Hepatocyte (in vitro differentiated cells): Measurements from ENCODE around the gene HIPK4. TPM values are rescaled to one million over a fixed set of nuclear protein-coding genes. Genes with fewer than 3 reads are reported as not detected.
A peak's percentile ranks its signal among the peaks of the same experiment; 100 is the strongest.

Source experiments
- DNase-seq: peaks from one replicate; pipeline ENCODE4 v3.0.0-alpha.2; 2016; ENCODE audit warnings: low spot score
- H2AFZ ChIP-seq: fragments of 200-600 bp; sonication (generic); 2 replicates; pipeline ENCODE4 v1.6.0; 2016; ENCODE audit warnings: antibody characterized with exemption, mild to moderate bottlenecking
- H3K27ac ChIP-seq: fragments of 200-600 bp; sonication (generic); 2 replicates; pipeline ENCODE4 v1.5.1; 2016; ENCODE audit warnings: mild to moderate bottlenecking
- H3K27me3 ChIP-seq: fragments of 200-600 bp; sonication (generic); 2 replicates; pipeline ENCODE4 v1.6.1; 2016
- H3K36me3 ChIP-seq: fragments of 200-600 bp; sonication (generic); replicated peaks from 2 replicates; pipeline ENCODE4 v1.5.1; 2016; ENCODE audit warnings: low read depth; ENCODE audit not compliant: insufficient read depth
- H3K4me1 ChIP-seq: fragments of 200-600 bp; sonication (generic); 2 replicates; pipeline ENCODE4 v1.5.1; 2016; ENCODE audit warnings: mild to moderate bottlenecking, moderate library complexity; ENCODE audit not compliant: insufficient read depth
- H3K4me2 ChIP-seq: fragments of 200-600 bp; sonication (generic); 2 replicates; pipeline ENCODE4 v1.6.0; 2016
- H3K4me3 ChIP-seq: fragments of 200-600 bp; sonication (generic); 2 replicates; pipeline ENCODE4 v1.5.1; 2016; ENCODE audit warnings: mild to moderate bottlenecking
- H3K79me2 ChIP-seq: fragments of 200-600 bp; sonication (generic); 2 replicates; pipeline ENCODE4 v1.6.0; 2017; ENCODE audit warnings: mild to moderate bottlenecking
- H3K9me2 ChIP-seq: fragments of 200-600 bp; sonication (generic); replicated peaks from 2 replicates; pipeline ENCODE4 v1.6.0; 2017; ENCODE audit warnings: mild to moderate bottlenecking; ENCODE audit not compliant: insufficient read depth
- H3K9me3 ChIP-seq: fragments of 200-600 bp; sonication (generic); 2 replicates; pipeline ENCODE4 v1.5.1; 2016; ENCODE audit warnings: low read depth, mild to moderate bottlenecking
- H4K20me1 ChIP-seq: fragments of 200-600 bp; sonication (generic); 2 replicates; pipeline ENCODE4 v1.6.0; 2016; ENCODE audit warnings: mild to moderate bottlenecking; ENCODE audit not compliant: insufficient read depth, poor library complexity, severe bottlenecking
- CTCF ChIP-seq: fragments of 200-600 bp; sonication (generic); IDR thresholded peaks from 2 replicates; pipeline ENCODE4 v1.5.1; 2016; ENCODE audit warnings: antibody characterized with exemption, mild to moderate bottlenecking; ENCODE audit not compliant: poor library complexity
- EZH2 ChIP-seq: fragments of 200-600 bp; sonication (generic); IDR thresholded peaks from 2 replicates; pipeline ENCODE4 v1.6.1; 2016; ENCODE audit warnings: antibody characterized with exemption, mild to moderate bottlenecking, borderline replicate concordance
- EZH2phosphoT487 ChIP-seq: fragments of 200-600 bp; sonication (generic); IDR thresholded peaks from one replicate; pipeline ENCODE4 v1.6.1; 2018; ENCODE audit warnings: antibody characterized with exemption, mild to moderate bottlenecking, low read depth, moderate library complexity; ENCODE audit not compliant: unreplicated experiment, severe bottlenecking
- WGBS: methylation state at CpG from one replicate; pipeline ENCODE4 v1.1.6; 2016; ENCODE audit warnings: low lambda C conversion rate; ENCODE audit errors: missing lambda C conversion rate; 5-methylcytosine and 5-hydroxymethylcytosine counted together
- polyA plus RNA-seq: library from polyadenylated mRNA; unstranded; fragments of >200 nt; fragmentation: Nextera tagmentation; extraction: Ambion mirVana; gene quantifications from 2 replicates; pipeline ENCODE4 v1.2.1, GENCODE V29; 2016
- total RNA-seq: library from RNA; depleted of rRNA; stranded (reverse); fragments of >200 nt; gene quantifications from 2 replicates; pipeline ENCODE4 v1.2.3, GENCODE V29; 2014

The HIPK4 gene
- total and polyA plus RNA-seq, 2 experiments from 2014 or later: 0.07 to 0.13 TPM

- H3K36me3 ChIP-seq: no peaks in the 10 kb centered on the region
- WGBS: 85% methylated on average over 16 of the region's 16 CpGs
- peak overlapping the region; percentile 100 for H3K27ac ChIP-seq
- no peaks in the 10 kb centered on the region for H3K9me2 ChIP-seq
- H4K20me1 ChIP-seq: no peaks in the 10 kb centered on the region
- peaks cover 19% of the 10 kb centered on the region for H3K4me1 ChIP-seq
- H3K9me3 ChIP-seq: no peaks in the 10 kb centered on the region
- TF ChIP-seq EZH2phosphoT487: no peak
- no peak for TF ChIP-seq CTCF
- no peak for TF ChIP-seq EZH2
- no peak overlapping the region for H3K4me3 ChIP-seq
- H3K4me2 ChIP-seq: peak overlapping the region; percentile 86
- no peak for DNase-seq
- H3K79me2 ChIP-seq: peaks cover 33% of the 10 kb centered on the region
- no peak overlapping the region for H2AFZ ChIP-seq
- H3K27me3 ChIP-seq: no peaks in the 10 kb centered on the region
Measured at GRCh38 chr19:40421993-40422747, 32.2 kb upstream of the HIPK4 start.

- no peaks in the 10 kb centered on the region for H3K27me3 ChIP-seq
- WGBS: 5% methylated on average over 46 of the region's 56 CpGs
- H3K9me2 ChIP-seq: no peaks in the 10 kb centered on the region
- no peaks in the 10 kb centered on the region for H3K36me3 ChIP-seq
- TF ChIP-seq CTCF: peak; percentile 96
- no peak for TF ChIP-seq EZH2phosphoT487
- no peak for TF ChIP-seq EZH2
- peak overlapping the region; percentile 47 for H3K4me3 ChIP-seq
- H3K4me1 ChIP-seq: peaks cover 23% of the 10 kb centered on the region
- H3K9me3 ChIP-seq: no peaks in the 10 kb centered on the region
- H3K27ac ChIP-seq: peak overlapping the region; percentile 100
- no peaks in the 10 kb centered on the region for H4K20me1 ChIP-seq
- DNase-seq: peak; percentile 97
- peak overlapping the region; percentile 86 for H3K4me2 ChIP-seq
- peaks cover 33% of the 10 kb centered on the region for H3K79me2 ChIP-seq
- peak overlapping the region; percentile 54 for H2AFZ ChIP-seq
Measured at GRCh38 chr19:40420766-40421765, 31.1 kb upstream of the HIPK4 start.

GRCh38 chr19:40420451-40420765, 30.4 kb upstream of the HIPK4 start:
- no peaks in the 10 kb centered on the region for H3K27me3 ChIP-seq
- H4K20me1 ChIP-seq: no peaks in the 10 kb centered on the region
- DNase-seq: no peak
- H3K4me3 ChIP-seq: no peak overlapping the region
- peak overlapping the region; percentile 86 for H3K4me2 ChIP-seq
- H3K79me2 ChIP-seq: peaks cover 33% of the 10 kb centered on the region
- H3K27ac ChIP-seq: peak overlapping the region; percentile 100
- H2AFZ ChIP-seq: peak overlapping the region; percentile 54
- TF ChIP-seq EZH2 (no peak), EZH2phosphoT487 (no peak), CTCF (no peak)
- H3K9me3 ChIP-seq: no peaks in the 10 kb centered on the region
- no peaks in the 10 kb centered on the region for H3K9me2 ChIP-seq
- H3K4me1 ChIP-seq: peaks cover 23% of the 10 kb centered on the region
- 60% methylated on average over 12 of the region's 14 CpGs for WGBS
- no peaks in the 10 kb centered on the region for H3K36me3 ChIP-seq
